Measurements from ENCODE around the gene ITGB1. TPM values are rescaled to one million over a fixed set of nuclear protein-coding genes. Genes with fewer than 3 reads are reported as not detected.

ITGB1 gene
- total and polyA plus RNA-seq, 9 of the 15 experiments (the other 6 are each of a cell fraction or from before 2014, with no cell fraction given), result 40.2 to 194 (median 155) TPM

DNA sequence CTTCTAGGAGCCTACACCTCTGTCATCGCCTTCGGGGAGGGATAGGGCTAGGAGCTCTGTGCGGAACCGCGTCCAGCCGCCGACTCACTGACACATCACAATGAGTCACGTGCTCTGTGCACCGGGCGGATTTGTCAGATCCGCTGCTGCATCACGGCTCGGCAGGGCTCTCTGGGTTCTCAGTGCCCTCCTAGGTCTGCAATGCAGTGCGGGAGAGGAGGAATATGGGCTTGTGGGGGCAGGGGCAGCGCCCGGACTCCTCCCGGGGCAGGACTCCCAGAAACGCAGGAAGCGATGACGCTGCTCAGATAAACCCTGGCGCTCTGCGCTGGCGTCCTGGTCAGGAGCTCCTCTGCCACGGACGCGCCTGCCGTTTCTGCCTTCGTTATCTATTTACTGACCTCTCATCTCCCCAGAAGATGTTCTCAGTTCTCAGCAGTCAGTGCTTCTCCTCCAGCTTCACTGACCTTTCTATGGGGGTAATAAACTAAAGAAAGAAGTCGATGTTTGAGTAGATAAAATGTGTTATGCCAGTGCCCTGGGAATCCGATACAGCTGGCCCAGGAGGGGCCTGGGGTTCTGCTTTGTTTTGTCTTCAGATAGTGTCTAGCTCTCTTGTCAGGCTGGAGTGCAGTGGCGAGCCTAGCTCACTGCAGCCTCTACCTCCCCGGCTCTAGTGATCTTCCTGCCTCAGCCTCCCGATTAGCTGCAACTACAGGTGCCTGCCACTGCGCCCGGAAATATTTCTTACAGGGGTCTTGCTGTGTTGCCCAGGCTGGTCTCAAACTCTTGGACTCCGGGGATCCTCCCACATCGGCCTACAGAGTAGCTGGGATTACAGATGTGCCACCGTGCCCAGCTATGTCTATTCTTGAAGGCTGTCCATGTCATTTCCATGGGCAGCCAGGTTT, 22.8 kb upstream of the ITGB1 start (continued):
- TF ChIP-seq, protein P1, sequence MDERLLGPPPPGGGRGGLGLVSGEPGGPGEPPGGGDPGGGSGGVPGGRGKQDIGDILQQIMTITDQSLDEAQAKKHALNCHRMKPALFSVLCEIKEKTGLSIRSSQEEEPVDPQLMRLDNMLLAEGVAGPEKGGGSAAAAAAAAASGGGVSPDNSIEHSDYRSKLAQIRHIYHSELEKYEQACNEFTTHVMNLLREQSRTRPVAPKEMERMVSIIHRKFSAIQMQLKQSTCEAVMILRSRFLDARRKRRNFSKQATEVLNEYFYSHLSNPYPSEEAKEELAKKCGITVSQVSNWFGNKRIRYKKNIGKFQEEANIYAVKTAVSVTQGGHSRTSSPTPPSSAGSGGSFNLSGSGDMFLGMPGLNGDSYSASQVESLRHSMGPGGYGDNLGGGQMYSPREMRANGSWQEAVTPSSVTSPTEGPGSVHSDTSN (CRISPR knock-in tag; IDR thresholded peaks at IDR 0.05; ENCODE audit: low read depth), result no peak
- TF ChIP-seq, protein P1 (tag; conservative IDR thresholded peaks at IDR 0.05; ENCODE audit: low read depth), result peak; percentile 77
- TF ChIP-seq DIDO1 (tag; IDR thresholded peaks at IDR 0.05; ENCODE audit: low read depth), result peak; percentile 68
- no peak for TF ChIP-seq SRSF9 (IDR thresholded peaks at IDR 0.05; ENCODE audit: borderline replicate concordance, low read depth, low read length)
- no peak for TF ChIP-seq ZNF764 (CRISPR knock-in tag; IDR thresholded peaks at IDR 0.05; ENCODE audit: low read depth)
- TF ChIP-seq FOXP1 (CRISPR knock-in tag; IDR thresholded peaks at IDR 0.05), result no peak
- TF ChIP-seq KLF6 (CRISPR knock-in tag; IDR thresholded peaks at IDR 0.05; ENCODE audit: borderline replicate concordance), result no peak
- TF ChIP-seq, protein P2, sequence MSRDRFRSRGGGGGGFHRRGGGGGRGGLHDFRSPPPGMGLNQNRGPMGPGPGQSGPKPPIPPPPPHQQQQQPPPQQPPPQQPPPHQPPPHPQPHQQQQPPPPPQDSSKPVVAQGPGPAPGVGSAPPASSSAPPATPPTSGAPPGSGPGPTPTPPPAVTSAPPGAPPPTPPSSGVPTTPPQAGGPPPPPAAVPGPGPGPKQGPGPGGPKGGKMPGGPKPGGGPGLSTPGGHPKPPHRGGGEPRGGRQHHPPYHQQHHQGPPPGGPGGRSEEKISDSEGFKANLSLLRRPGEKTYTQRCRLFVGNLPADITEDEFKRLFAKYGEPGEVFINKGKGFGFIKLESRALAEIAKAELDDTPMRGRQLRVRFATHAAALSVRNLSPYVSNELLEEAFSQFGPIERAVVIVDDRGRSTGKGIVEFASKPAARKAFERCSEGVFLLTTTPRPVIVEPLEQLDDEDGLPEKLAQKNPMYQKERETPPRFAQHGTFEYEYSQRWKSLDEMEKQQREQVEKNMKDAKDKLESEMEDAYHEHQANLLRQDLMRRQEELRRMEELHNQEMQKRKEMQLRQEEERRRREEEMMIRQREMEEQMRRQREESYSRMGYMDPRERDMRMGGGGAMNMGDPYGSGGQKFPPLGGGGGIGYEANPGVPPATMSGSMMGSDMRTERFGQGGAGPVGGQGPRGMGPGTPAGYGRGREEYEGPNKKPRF (IDR thresholded peaks at IDR 0.05; ENCODE audit: low read depth, low read length), result no peak
- TF ChIP-seq ARHGAP35 (IDR thresholded peaks at IDR 0.05; ENCODE audit: partially characterized antibody), result no peak
- TF ChIP-seq, protein P3, sequence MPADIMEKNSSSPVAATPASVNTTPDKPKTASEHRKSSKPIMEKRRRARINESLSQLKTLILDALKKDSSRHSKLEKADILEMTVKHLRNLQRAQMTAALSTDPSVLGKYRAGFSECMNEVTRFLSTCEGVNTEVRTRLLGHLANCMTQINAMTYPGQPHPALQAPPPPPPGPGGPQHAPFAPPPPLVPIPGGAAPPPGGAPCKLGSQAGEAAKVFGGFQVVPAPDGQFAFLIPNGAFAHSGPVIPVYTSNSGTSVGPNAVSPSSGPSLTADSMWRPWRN (IDR thresholded peaks at IDR 0.05; ENCODE audit: low read depth), result no peak
- no peak for TF ChIP-seq TCF7L2 (IDR thresholded peaks at IDR 0.05; ENCODE audit: low read depth, low read length)
- TF ChIP-seq, protein P4, sequence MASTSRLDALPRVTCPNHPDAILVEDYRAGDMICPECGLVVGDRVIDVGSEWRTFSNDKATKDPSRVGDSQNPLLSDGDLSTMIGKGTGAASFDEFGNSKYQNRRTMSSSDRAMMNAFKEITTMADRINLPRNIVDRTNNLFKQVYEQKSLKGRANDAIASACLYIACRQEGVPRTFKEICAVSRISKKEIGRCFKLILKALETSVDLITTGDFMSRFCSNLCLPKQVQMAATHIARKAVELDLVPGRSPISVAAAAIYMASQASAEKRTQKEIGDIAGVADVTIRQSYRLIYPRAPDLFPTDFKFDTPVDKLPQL (IDR thresholded peaks at IDR 0.05; ENCODE audit: extremely low read depth, insufficient read length), result no peak
- TF ChIP-seq, protein P5, sequence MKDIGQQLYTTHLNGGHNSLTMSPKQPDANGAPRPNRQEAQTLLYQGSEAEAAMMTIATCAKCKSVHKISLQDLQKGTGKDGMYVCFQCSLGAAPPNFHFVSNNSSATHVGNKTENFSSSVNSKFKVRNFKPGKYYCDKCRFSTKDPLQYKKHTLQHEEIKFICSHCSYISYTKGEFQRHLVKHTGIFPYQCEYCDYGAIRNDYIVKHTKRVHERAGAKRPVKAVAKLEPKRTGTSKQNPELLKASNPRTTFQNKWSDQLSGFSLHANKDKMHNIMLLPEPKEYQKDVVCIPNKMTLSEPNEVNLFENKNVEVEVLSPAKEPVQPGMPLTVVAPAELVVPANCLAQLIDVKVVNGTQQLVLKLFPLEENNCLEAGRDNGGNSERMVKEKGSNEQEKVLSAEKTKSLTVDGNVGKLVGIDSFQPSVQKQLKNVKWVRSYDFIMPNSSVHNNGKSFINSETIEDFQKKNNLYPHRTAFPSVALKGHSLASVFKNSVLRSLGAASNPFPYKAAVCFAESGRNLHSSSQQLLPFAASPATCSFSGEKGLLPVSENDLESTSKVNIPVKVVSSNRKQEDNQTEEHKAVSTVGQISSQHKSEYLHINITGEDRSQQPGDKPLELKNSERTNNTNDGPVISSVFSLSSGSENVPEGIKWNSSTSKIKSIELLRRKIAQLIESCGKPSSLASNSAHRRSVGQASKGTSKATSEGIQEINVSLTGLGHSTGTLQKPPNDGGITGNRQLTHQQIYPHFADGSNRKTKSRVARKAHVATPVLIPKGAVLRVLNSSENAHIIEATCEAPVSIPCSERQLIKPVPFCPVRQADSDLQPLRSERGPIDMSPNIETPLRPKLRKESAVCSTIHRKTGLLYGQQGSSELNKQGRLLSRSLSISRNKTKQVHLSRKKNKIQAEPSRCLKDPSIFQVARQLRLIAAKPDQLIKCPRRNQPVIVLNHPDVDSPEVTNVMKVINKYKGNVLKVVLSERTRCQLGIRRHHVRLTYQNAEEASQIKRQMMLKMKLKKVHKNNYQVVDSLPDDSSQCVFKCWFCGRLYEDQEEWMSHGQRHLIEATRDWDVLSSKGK (CRISPR knock-in tag; IDR thresholded peaks at IDR 0.05), result no peak
- TF ChIP-seq SRF (CRISPR knock-in tag; IDR thresholded peaks at IDR 0.05), result no peak; a peak in 1 of 4 replicates
- TF ChIP-seq HNRNPLL (IDR thresholded peaks at IDR 0.05; ENCODE audit: low read depth, low read length, poor library complexity, severe bottlenecking), result peak; percentile 83
- TF ChIP-seq POLR2G (IDR thresholded peaks at IDR 0.05; ENCODE audit: low read depth, low read length), result peak; percentile 91
